ENCODE data around the gene SMIM33. TPM values are rescaled to one million over a fixed set of nuclear protein-coding genes. Genes with fewer than 3 reads are reported as not detected.
"Not testable (repeated sequence)": the region's sequence is repeated elsewhere in the genome, so short reads cannot be mapped to it uniquely, and the experiment has no call there.

SMIM33 gene
- polyA plus RNA-seq, 3 donors = not detected

DNA sequence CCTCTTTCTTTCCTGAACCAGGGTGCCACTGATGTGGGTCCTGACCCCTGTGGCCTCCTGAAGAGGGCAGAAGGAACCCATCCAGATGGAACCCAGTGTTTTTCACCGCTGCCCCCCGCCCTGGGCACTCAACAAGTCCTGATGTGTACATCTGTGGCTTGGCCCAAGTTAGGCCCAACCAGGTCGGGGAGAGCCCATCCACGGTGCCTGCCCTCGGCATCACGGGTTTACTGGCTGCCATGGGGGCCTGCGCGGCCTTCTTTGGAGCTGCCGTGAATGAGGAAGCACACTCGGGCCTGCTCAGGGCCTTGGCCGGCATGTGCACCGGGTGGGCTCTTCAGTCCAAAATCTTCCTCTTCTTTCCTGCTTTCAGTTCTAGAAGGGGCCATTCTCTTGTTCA lies 14.0 kb upstream of the SMIM33 start:
- no peak for DNase-seq (ENCODE audit: low read depth in 3 of 3, low spot score in 2 of 3)

DNA sequence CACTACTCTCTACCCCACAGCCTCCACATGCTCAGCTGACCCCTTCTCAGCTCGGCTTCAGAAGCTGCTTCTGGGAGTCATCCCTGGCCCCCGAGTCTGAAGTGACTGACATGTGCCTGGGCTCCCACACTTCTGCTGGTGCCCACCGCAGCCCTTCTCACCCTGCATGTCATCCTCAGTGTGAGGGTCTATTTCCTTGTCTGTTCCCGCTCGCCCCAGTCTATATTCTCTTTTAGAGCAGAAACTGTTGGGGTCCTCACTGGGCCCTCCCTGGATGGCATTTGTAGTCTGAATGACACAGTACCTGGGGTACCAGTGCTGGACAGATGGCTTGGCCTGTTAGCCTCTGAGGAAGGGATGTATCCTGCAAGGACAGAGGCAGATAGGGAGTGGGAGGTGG lies 13.6 kb upstream of the SMIM33 start:
- no peak for DNase-seq (ENCODE audit: low read depth in 3 of 3, low spot score in 2 of 3)

DNA sequence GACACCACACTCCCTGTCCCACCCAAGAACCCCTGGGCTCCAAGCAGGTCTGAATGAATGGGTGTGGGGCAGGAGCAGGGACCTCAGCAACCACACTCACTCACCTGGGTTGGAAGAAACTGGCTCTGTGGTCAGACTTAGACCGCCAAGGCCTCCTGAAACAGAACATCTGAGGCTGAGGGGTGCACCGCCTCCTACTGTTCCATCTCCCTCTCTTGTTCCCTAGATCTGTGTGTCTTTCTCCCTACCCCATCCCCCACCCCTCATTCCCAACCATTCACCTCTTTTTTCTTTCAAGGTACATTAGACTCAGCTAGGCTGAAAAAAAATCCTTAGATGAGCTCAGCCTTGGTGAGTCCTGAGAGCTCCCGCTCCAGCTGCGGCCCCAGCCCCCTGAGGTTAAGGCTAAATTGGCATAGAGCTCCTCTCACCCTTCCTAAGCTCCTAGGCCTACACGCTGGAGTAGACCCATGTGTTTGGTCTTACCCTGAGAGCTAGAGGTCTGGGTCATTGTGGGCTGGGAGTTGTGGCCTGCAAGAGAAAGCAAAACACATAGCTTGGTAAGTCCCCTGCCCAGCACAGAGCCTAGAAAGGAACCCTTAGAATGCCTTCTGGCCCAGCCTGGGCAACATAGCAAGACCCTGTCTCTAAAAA lies 13.0 kb upstream of the SMIM33 start:
- no peak for DNase-seq (ENCODE audit: low read depth in 3 of 3, low spot score in 2 of 3)

DNA sequence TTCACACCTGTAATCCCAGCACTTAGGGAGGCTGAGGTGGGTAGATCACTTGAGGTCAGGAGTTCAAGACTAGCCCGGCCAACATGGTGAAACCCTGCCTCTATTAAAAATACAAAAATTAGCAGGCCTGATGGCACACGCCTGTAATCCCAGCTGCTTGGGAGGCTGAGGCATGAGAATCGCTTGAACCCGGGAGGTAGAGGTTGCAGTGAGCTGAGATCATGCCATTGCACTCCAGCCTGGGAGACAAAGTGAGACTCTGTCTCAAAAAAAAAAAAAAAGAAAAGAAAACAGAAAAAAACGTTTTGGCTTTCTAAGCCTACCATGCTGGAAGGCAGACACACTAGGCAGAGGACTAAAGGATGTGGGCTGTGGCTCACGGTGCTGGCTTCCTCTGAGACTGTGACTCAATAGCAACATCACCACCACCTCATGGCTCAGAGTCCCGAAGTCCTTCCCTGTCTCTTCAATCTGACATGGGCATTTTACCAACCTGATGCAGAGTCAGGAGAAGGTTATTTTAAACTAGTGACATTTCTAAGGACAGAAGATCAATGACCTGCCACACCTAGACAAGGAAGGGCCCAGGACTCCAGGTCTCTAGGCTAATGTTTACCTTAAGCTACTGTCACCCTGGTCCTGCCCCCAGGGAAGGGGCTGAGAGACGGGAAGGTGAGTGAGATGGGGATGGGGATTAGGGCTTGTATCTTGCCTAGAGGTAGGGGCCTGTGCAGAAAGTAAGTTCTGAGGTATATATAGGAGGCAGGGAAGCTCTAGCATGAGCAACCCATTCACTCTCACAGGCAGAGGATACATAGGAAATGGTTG lies 12.0 kb upstream of the SMIM33 start:
- DNase-seq (ENCODE audit: low read depth in 3 of 3, low spot score in 2 of 3) = no peak

DNA sequence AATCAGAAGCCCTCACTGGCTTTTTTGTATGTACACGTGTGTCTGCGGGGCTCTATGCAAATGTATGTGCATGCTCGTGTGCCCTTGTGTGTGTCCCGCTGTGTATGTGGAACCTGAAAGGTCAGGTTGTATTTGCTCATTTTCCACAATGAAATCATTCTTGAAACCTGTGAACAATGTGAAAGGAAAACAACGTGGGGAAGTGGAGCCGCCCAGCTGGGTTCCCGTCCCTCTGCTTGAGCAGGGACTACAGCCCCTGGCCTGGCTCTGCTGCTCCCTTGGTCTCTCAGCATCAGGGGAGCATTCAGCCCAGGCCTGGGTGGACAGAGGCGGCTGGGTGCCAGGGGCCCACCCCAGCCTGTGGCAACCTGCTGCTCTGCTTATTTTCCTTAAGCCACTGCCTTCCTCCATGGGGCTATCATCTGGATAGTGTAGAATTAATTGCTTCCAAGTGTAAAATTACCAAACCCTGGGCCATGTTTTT lies 11.3 kb upstream of the SMIM33 start:
- no peak for DNase-seq (ENCODE audit: low read depth in 3 of 3, low spot score in 2 of 3)

DNA sequence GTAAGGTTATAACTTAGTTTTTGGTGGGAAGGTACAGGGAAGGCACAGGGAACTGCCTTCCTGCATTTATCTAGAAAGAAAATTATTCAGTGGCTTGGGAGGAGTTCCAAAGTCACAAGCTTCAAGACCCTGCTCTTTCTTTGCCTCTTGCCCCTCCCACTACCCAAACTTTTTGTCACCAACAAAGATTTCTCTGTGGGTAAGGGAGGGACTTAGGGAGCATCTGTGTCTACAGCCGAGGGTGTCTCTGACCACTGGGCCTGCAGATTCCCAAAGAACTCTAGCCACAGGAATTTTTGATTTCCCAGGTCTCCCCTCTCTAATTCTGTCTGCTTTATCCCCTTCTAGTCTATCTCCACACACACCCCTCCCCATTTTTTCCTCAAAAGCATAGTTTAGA lies 10.3 kb upstream of the SMIM33 start:
- no peak for DNase-seq (ENCODE audit: low read depth in 3 of 3, low spot score in 2 of 3)

DNA sequence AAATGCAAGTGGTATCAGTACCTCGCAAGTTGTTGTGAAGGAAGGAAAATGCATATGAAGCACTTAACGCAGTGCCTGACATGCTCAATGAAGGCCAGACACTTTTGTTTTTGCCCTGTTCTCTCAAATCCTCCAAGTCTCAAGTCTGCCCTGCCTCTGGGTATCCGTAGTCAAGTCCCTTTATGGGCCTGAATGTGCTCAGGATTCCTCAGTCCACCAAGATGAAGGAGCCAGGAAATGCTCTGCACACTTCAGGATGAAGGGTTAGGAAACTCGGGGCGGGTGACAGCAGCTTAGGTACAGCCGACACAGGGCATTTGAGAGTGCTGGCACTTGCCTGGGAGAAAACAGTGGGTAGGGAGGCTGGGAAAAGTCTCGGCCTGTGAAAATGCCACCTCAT lies 9.6 kb upstream of the SMIM33 start:
- DNase-seq (ENCODE audit: low read depth in 3 of 3, low spot score in 2 of 3) = no peak

DNA sequence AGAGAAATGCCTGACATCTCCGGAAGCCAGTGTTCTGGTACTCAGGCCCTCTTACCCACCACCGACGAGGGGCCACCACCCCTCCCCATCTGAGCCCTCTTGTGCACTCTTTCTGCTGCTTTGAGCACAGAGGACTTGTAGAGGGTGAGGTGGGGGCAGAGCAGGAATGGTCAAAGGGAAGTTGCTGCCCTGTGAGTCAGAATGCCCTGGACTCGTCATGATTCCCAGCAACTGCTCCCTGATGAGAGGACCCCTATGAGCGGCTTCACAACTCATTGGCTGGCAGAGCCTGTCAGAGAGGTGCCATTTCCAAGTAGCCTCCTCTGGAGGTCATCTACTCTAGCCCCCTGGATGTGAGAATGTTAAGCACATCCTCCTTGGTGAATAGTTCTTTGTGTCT lies 9.1 kb upstream of the SMIM33 start:
- DNase-seq (ENCODE audit: low read depth in 3 of 3, low spot score in 2 of 3) = no peak

DNA sequence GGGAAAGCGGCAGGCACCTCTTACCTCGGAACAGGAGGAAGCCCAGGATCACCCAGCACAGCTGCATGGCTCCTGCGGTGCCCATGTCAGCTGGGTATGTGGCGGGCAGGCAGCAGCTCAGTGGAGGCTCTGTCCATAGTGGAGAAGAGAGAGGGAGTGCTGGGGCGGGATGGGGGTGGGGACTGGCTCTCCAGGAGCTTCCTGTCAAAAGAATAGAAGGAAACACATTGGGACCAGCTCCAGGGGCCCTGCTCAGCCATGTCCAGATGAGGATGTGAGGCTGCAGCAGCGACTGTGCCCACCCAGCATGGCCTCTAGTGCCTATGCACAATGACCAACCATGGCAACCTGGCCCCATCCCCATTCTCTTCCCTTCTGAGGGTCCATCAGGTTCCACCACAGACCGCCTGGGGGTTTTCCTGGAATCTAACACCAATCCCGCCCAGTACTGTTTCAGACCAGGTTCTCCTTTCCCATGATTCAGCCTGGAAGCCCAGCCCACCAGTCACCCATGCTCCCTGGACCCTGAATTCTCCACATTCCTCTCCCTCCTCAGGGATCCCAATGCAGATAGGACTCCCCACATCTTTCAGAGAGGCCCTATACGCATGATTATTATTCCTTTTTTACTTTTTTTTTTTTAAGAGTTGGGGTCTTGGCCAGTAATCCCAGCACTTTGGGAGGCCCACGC lies 8.1 kb upstream of the SMIM33 start, which contains the start of gene ECSCR:
ECSCR (minus strand) TSS at position 158 of the 691 bp plus-strand sequence; CDS start at position 85, 73 bp downstream.
- no peak for DNase-seq (ENCODE audit: low read depth in 3 of 3, low spot score in 2 of 3)

DNA sequence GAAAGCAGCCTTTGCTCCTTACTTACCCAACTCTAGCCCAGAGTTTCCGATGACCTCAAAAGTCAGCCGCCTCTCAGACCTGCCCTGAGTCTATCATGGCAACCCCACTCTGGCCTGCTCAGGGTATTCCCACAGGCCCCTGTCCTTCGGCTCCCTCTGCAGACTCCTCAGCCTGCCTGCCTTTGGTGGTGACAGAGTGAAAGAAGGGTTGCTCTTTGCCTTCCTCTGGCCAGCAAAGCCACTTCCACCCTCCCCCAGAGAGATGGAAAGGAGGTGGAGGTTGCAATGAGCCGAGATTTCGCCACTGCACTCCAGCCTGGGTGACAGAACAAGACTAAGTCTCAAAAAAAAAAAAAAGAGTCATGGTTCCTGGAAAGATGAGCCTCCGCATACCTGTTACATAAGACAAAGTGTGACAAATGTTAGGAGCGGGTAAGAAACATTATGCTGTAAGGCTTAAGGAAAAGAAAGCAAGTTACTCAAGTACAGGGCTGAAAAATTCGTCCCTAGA lies 2.3 kb upstream of the SMIM33 start:
- DNase-seq (ENCODE audit: low read depth in 3 of 3, low spot score in 2 of 3) = no peak

DNA sequence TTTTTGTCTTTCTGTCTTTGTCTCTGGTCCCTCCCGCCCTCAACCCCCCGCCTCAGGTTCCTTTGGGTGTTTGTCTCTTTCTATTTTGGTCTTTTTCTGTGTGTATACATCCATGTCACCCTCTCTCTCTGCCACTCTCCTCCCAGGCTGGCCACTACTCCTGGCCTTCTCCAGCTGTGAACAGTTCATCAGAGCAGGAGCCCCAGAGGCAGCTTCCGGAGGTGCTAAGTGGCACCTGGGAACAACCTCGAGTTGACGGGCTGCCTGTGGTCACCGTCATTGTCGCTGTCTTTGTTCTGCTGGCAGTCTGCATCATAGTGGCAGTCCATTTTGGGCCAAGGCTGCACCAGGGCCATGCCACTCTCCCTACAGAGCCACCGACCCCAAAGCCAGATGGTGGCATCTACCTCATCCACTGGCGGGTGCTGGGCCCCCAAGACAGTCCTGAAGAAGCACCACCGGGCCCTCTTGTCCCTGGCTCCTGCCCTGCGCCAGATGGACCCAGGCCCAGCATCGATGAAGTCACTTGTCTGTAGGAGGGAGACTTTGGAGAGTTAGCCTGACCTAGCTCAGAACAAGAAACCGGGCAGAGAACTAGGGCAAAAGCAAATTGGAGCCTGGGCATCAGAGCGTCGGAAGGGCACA lies 1.7 kb downstream of the SMIM33 start:
- no peak for DNase-seq (ENCODE audit: low read depth in 3 of 3, low spot score in 2 of 3)

DNA sequence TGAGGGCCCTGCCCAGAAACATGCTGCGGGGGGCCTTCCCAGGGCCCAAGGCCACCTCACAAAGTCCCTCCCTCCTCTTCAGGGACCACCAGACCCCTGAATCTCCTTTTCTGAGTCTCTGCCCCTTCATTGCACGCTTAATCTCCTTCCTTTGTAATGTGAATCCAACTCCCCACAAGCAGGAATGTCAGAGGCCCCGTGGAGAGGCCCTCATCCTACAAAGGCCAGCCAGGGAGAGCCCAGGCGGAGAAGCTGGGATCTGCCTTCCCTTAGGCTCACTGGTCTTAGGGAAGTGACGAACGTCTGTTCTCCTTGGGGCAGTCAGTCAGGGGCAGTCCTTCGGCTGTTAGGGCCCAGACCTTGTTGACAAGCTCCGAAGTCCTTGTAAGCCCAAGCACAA lies 2.3 kb downstream of the SMIM33 start:
- DNase-seq (ENCODE audit: low read depth in 3 of 3, low spot score in 2 of 3) = no peak

DNA sequence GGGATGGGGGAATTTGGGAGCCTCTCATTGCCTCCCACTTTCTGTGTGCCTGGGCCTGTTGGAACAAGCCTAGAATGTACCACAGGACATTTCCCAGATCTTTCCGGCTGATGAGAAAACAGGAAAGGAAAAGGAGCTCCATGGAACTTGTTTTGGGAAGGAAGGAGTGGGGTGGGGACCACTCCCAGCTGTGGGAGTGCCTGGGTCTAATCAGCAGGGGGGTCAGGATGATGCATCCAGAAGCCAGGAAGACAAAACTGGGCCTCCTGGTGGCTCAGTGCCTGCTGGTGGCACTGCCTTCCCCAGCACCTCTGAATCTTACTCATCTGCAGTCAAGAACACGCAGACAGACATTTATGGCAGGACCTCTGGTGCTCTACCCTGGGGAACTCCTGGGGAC lies 2.8 kb downstream of the SMIM33 start:
- DNase-seq (ENCODE audit: low read depth in 3 of 3, low spot score in 2 of 3) = no peak

DNA sequence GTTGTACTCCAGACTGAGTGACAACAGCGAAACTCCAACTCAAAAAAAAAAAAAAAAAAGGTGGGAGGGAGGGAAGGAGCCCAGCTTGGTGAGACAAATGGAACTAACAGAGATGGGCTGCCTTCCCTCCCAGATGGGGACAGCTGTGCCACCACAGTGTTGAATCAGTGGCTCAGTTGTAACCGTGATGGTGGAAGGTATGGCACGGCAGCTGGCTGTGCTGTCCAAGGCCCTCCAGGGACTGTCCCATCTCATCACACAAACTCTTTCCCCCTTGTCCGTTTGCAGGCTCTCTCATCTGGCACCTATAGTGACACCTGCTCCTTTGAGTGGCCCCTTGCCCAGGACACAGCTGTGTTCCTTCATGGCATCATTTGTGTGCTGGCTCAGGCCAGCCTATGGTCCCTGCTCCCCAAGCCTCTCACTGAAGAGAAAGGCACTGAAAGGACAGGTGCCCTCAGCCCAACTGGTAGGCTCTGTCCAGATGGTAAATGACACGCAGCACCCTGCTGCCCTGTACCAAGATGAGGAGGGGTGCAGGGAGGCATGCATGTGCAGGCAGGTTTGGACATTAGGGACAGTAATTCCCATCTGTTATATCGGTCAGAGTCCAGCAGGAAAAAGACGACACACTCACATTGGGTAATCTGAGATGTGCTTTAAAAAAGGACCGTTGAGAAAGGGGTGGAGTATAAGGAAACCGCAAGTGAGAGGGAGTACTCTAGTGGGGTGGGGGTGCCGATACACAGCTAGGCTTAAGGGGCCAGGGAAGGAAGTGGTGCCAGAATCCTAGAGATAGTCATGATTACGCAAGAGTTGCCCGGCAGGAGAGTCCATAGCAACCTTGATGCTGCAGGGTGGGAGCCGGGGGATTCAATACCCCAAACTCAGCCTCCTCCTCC lies 4.3 kb downstream of the SMIM33 start:
- DNase-seq (ENCODE audit: low read depth in 3 of 3, low spot score in 2 of 3) = no peak

DNA sequence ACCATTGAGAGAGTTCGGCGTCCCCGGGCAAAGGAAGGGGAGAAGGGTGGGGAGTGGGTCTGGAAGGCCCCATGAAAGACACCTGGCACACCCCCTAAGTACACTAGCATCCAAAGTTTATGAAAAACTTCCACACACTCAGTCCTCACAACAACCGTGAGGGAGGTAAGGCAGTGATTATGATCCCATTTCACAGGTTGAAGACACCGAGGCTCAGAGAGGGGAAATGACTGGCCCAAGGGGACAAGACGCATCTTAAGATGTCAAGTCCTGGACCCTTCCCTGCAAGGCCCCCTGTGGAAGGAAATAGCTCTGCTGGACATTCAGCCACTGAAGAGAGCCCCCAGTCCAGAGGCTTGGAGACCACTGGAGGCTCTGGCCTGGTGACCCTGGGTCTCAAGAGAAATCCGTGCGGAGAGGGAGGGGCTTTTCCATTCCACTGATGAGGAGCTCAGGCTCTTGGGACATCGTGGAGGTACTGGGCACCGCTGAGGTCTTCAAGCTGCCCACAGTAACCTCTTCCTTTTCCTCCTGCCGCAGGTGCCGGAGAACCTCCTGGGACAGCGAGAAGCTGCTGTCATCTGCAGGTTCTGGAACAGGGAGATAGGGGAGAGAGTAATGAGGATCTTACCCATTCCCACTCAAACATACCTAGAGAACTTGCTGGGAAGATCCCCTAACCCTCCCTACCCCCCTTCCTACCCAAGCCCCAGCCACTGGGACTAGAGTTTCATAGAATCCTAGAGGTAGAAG lies 5.2 kb downstream of the SMIM33 start:
- no peak for DNase-seq (ENCODE audit: low read depth in 3 of 3, low spot score in 2 of 3)

DNA sequence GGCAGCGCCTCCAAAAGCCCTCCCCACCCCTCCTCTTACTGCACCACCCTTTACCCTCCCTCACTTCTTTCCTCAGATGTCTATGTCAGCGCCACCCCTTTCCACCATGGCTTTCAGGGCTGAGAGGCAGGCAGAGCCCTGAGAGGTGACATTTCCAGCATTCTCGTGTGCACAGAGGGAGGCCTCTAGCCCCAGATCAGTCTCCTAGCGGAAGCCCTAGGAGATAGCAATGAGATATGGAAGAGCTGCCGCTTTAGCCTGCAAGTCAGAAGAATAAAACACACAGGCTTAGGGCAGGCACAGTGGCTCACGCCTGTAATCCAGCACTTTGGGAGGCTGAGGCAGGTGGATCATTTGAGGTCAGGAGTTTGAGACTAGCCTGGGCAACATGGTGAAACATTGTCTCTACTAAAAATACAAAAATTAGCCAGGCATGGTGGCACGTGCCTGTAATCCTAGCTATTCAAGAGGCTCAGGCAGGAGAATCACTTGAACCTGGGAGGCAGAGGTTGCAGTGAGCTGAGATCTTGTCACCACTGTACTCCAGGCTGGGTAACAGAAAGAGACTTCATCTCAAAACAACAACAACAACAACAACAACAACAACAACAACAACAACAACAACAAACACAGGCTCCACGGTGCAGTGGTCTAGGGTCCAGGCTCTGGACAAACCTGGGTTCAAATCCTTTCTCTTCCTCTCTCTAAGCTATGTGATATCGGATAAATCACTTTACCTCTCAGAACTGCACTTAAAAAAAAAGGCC lies 8.0 kb downstream of the SMIM33 start:
- DNase-seq (ENCODE audit: low read depth in 3 of 3, low spot score in 2 of 3) = not testable (repeated sequence)

DNA sequence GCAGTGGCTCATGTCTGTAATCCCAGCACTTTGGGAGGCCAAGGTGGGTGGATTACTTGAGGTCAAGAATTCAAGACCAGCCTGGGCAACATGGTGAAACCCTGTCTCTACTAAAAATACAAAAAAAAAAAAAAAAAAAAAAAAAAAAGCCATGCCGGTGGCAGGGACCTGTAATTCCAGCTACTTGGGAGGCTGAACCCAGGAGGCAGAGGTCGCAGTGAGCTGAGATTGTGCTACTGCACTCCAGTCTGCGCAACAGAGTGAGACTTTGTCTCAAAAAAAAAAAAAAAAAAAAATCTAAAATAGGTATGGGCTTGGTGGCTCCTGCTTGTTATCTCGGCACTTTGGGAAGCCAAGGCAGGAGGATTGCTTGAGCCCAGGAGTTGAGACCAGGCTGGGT lies 8.9 kb downstream of the SMIM33 start:
- DNase-seq (ENCODE audit: low read depth in 3 of 3, low spot score in 2 of 3) = not testable (repeated sequence)

DNA sequence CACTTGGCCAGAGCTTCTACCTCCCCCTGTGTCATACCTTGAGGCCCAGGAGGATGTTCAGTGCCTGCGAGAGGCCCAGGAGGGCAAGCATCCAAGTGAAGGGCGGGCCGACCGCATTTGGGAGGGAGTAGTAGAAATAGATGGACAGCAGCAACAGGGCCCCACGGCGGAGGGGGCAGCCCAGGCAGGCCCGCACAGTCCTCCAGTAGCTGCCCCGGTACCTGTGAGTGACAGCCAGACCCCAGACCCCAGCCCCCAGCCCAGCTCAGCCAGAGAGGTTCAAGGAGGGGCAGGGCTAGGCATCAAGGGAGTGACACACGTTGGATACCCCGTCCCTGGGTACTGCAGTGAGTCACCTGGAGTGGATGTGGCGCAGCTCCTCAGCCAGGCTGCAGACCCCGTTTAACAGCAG lies 10.3 kb downstream of the SMIM33 start:
- DNase-seq (ENCODE audit: low read depth in 3 of 3, low spot score in 2 of 3) = no peak

All from right renal cortex interstitium (tissue), 3 donors.